Testis (tissue), 2 donors: Measurements from ENCODE around the gene ITPR2.

Experiments used
- POLR2A ChIP-seq: fragments of 450-650 bp; IDR thresholded peaks from one replicate; pipeline ENCODE4 v1.6.1; 2017; ENCODE audit warnings: antibody characterized with exemption, mild to moderate bottlenecking, moderate library complexity
- TF ChIP-seq, protein P1 (sequence below), 3 experiments: fragments of 450-650 bp in 2 of 3; fragments of 200-600 bp in 1 of 3; sonication (generic) in 1 of 3; IDR thresholded peaks; one replicate each; pipeline ENCODE4 v1.5.1; 2016 to 2019; ENCODE audit warnings: antibody characterized with exemption in 3 of 3, mild to moderate bottlenecking in 2 of 3, moderate library complexity in 1 of 3

DNA sequence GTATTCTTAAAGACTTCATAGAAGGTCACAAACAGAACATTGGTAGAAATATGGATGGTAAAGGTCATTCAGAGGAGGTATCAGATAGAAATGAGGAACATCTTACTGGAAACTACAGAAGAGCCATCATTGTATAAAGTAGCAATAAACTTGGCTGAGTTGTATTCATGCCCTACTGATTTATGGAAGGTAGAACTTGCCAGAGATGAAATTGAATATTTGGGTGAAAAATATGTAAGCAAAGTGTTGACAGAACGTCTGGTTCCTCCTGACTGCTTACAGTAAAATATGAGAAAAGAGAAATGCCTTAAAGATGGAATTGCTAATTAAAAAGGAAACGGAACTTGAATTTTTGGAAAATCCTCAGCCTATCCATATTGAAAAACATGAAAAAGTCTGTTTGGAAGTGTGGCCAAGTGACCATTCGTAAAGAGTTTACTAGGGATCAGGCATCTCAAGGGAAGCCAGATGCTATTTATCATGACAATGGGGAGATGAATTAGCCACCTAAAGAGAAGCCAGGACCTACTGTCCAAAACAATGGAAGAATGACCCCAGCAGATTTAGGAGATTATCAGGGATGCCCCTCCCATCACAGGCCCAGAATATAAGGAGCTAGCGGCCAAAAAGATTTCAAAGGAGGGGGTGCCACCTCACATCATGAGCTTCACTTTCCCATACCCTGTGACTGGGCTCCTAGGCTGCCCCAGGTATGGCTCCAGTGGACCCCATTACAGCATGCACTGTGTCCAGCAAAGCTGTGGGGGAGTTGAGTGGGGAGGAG is 189.3 kb downstream of the ITPR2 start:
- TF ChIP-seq, protein P1, sequence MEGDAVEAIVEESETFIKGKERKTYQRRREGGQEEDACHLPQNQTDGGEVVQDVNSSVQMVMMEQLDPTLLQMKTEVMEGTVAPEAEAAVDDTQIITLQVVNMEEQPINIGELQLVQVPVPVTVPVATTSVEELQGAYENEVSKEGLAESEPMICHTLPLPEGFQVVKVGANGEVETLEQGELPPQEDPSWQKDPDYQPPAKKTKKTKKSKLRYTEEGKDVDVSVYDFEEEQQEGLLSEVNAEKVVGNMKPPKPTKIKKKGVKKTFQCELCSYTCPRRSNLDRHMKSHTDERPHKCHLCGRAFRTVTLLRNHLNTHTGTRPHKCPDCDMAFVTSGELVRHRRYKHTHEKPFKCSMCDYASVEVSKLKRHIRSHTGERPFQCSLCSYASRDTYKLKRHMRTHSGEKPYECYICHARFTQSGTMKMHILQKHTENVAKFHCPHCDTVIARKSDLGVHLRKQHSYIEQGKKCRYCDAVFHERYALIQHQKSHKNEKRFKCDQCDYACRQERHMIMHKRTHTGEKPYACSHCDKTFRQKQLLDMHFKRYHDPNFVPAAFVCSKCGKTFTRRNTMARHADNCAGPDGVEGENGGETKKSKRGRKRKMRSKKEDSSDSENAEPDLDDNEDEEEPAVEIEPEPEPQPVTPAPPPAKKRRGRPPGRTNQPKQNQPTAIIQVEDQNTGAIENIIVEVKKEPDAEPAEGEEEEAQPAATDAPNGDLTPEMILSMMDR (IDR thresholded peaks at IDR 0.05): no peak
- no peak for TF ChIP-seq POLR2A
